CD4-positive, alpha-beta T cell treated with Interferon alpha-2 for 1 hour (primary cell): Measurements from ENCODE around the gene TARS1.

Experiments used
- DNase-seq, 2 donors: peaks; one replicate each; pipeline ENCODE4 v3.0.0-alpha.2; 2020 to 2022

TARS1 gene

DNA sequence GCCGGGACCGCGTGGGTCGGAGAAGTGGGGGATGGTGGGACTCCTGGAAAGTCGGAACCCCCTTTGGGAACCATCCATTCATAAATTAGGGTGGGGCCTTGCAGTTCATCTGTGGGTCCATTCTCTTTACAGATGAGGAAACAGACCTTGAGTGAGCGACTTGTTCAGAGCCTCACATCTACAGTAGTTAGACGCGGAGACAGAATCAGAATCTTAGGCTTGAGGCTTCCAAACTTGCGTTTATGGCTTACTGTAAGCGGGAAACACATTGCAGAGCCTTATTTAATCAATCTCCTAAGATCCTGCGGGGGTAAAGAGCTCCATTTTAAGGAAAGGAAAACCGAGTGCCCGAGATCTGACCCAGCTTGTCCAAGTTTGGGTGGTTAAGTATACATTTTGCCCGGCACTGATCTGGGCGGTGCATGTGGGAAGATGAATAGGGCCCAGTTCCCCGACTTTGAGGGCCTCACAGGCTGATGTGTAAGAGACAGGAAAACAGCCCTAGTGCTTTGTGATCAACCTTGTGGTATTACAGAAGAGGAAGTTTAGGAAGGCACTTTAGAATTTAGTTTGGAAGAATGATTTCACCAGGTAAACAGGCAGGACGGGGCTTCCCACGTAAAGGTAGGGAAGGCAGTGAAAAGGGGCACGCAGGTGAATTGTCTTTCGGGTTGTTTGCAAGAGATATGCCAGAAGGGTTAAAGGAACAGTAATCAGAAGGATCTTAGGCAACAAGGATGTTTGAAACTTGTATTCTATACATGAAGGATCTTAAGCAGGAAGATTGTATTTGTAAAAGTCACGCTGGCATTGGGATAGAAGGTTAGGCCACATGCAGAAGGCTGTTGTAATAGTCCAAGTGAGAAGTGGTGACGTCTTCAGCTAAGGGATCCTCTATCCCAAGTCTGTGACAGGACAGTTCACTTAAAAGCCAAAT lies 744 bp downstream of the TARS1 start:
- DNase-seq, result peak; percentile 6 to 40

DNA sequence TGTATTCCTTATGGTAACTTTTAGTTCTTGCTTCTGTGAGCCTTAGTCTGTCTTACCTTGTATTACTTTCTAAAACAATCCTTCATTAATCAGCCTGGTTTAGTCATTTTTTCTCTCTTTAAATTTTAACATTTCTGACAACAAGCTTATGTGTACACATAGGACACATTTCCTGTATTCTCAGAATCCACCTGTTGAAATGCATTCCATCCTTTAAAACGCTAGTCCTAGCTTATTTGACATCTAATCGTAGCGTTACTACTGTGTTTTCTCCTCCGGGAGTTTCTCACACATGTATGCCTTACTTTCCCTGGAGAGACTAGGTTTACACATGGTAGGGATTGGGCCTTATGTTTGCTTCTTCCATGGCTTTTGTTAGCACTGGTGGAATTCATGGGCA lies 3.8 kb downstream of the TARS1 start:
- DNase-seq, result no peak

DNA sequence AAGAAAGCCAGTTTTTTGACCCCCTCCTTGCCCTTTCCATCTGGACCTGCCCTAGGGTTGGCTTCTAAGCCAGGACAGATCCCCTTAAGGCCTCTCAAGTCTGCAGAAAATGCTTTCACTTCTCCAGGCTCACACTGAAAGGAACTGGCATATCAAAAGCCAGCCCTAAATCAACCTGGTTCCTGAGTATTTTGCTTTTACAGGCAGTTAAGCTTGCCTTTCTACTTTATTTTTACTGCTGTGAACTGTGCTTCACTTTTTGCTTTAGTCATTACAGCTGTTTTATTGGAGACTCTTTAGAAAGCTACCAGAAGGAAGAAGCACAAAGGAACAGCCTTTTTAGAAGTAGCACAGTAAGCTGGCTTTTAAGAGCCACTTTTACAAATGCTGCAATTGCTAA lies 5.0 kb downstream of the TARS1 start:
- no peak for DNase-seq

DNA sequence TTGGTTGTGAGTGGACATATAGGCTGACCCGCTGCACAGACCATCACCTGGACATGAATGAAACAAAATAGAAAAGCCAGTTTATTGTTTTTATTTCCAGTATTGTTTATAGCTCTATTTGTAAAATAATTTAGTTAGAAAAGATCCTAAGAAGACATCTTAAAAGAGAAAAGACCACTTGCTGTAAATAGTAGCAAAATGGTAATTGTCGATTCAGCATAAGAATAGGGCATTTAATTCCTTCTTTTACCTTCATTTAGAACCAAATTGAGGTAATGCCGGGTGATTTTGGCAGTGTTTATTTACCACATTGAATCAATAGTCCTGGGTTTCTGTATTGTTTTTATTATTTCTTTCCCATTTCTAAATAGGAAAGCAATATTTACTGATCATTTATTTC lies 7.4 kb downstream of the TARS1 start:
- DNase-seq, result no peak

DNA sequence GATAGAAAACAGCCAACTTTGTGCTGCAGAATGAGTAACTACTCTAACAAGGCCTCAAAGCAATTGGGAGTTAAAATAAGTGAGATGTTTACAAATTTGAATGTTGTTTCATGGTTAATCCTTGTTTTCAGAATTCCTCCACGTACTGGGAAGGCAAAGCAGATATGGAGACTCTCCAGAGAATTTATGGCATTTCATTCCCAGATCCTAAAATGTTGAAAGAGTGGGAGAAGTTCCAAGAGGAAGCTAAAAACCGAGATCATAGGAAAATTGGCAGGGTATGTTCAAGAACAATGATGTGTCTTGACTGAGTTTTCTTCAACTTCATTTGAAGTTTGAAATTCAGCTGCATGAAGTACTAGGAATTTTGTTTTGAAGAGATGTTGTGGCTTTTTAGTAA lies 16.4 kb downstream of the TARS1 start:
- no peak for DNase-seq

DNA sequence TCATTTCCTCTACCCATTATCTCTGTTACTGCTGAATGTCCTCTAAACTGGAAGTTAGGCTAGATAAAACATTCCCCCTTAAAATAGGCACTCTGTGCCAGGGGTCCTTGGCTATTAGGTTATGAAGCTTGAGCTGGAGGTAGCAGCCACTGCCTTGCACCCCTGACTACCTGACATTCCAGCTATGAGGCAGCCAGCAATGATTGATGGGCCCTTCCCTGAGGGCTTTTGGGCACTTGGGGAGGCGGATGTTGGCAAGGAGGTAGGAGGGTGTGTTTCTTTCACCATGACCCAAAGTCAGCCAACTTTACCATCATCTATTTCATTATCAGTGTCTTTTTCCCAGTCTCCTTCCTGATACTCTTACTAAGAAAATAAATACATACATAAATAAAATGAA lies 17.1 kb downstream of the TARS1 start:
- DNase-seq, result no peak

DNA sequence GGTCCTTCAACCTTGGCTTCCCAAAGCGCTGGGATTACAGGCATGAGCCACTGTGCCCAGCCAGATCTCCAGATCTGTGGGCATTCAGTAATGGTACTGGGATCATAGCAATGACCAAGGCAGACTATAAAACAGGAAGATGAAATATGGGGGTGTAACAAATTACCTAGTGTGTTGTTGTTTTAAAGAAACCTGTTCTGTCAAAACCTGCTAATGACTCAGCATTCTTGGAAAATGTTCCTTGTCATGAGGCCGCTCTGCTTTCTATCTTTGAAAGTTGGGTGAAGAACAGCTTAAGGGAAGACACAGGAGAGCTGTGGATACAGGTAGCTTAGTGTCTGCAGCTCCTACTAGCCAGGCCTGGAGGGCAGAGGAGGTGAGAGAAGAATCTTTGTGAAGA lies 19.4 kb downstream of the TARS1 start:
- DNase-seq, result no peak

DNA sequence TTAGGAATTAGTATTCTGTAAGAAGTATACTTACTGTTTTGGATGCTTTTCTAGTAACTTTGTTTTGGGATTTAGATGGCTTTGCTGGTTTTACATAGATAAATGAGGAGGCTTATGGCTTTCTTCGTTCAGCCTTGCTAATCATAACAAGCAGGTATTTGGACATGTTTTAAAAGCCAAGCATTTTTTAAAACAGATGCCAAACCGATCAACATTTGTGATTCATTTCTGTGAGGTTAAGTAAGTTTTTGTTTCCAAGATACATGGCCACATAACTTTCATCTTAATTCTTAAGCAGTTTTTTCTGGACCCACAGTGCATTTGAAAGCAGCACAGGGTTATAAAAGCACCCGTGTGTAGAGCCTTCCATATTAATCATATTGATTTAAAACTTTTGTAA lies 21.7 kb downstream of the TARS1 start:
- no peak for DNase-seq

DNA sequence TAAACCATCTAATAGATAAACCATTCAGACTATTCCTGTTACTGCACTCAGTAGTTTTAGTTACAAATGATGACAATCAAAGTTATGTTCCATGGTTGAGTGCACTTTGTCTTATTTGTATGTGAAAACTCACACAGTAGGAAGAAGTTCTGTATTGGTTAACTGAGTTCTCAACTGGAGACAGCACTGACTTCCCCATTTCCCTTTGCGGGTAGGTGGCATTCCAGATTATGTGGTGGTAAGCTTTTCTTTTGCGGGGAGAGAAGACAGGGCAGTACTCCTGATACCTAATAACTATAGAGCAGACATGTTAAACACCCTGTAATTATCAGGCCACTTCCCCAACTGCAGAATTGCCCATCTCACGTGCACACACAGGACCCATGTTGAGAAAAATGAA lies 24.4 kb downstream of the TARS1 start:
- DNase-seq, result no peak

DNA sequence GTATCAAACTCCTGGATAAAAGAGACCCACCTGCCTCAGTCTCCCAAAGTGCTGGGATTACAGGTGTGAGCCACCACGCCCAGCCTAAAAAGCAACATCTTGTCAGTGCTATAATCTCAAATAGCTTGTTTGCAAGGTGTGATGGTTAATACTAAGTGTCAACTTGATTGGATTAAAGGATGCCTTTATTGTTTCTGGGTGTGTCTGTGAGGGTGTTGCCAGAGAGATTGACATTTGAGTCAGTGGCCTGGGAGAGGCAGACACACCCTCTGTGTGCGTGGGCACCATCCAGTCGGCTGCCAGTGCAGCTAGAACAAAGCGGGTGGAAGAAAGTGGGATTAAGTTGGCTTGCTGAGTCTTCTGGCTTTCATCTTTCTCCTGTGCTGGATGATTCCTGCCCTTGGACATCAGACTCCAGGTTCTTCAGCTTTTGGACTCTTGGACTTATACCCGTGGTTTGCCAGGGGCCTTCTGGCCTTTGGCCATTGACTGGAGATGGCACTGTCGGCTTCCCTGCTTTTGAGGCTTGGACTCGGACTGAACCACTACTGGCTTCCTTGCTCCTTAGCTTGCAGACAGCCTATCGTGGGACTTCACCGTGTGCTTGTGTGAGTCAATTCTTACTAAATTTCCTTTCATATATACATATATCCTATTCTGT lies 28.1 kb downstream of the TARS1 start:
- no peak for DNase-seq

DNA sequence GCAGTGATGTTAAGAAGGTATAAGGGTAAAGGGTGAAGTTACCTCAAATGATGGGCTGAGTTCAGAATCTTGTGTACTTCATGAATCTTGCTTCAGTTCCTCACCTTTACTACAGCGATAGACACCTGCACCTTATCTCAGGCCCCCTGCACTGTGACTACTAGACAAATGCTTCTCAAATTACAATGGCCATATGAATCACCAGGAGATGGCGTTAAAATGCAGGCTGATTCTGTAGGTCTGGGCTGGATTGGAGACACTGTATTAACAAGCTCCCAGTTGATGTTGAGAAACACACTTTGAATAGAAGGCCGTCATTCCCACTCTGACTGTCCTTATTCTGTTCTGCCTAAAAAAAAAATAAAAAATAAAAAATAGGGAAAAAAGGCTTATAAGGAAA lies 29.8 kb downstream of the TARS1 start:
- DNase-seq, result no peak

DNA sequence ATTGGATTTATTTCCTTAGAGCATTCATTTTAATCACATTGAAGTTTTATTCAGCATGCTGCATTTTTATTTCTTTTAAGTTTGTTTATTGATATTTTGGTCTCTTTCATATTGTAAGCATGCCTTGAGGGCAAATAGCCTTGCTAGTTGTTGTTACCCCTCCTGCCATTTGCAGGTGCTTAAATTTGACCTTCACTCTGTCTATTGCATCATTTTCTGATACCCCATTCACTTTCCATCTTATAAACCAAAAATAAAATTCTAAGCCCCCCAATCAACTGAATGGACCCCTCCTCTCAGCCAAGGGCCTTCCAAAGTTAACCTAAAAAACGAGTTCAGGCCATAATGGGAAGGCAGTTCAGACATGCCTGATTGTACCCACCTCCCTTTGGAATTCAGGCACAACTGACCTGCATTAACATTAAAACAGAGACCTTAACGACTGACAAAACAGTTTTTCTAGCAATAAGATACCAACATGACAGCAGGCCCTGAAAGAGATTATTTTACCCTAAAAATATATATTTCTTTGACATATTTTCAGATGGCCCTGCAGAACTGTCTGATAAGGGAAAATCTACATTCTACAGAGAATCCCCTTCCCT lies 32.1 kb downstream of the TARS1 start:
- DNase-seq, result no peak

DNA sequence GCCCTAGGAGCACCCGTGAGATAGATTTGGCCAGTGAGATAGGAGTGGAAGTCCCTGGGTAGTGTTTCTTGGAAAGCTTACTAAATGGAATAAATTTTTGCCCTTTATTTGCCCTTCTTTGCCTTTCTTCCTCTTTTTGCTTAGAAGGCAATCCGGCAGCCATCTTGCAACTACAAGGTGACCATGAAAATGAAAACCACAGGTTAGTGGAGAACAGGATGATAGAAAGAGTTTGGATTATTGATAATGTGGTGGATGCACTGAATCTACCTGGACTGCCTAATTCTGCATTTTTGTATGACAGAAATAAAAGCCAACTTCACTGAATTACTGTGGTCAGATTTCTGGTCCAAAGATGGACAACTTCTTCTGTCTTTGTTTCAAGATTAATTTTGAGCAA lies 33.2 kb downstream of the TARS1 start:
- DNase-seq, result no peak

DNA sequence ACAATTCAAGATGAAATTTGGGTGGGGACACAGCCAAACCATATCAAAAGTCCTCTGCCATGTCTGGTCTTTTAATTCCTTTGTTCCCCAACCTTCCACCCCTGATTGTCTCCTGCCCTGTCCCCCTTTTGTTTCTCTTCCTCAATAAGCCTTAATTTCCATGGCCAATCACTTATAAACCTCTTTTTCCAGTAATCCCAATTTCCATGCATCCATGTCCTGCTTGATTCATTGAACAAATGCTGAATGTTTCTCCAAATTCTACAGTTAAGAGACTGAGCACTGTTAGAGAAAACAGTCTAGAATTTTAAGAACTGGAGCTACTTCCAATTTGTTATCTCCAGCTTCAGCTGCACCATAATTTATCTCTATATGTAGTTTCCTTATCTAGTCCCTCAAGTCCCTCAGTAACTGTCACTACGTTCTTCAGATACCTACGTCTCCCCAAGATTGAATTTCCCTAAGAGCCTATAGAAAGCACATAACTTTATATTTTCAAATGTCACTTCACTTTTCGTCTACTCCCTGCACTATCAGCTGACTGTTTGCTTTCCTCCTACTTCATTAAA lies 34.2 kb downstream of the TARS1 start:
- no peak for DNase-seq

DNA sequence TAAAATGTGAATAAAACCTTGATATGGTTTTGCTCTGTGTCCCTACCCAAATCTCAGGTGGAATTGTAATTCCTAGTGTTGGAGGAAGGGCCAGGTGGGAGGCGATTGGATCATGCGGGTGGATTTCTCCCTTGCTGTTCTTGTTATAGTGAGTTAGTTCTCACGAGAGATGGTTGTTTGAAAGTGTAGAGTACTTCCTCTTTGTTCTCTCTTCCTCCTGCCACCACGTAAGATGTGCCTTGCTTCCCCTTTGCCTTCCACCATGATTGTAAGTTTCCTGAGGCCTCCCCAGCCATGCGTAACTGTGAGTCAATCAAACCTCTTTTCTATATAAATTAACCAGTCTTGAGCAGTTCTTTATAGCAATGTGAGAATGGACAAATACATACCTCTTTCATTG lies 34.9 kb downstream of the TARS1 start:
- DNase-seq, result no peak

DNA sequence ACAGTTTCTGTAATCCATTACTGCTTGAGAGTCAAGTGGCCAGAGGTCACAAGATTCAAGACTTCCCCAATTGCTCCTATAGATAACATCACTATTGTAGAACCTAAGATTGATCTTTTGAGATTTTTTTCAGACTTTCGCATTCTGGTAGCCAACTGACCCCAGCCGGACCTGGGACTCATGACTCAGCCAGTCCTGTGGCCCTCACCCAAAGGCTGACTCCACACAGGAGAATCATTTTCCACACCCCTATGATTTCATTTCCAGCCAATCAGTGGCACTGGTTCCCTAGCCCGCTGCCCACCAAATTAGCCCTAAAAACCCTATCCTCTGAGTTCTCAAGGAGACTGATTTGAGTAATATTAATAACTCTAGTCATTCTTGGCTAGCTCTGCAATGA lies 36.2 kb downstream of the TARS1 start:
- no peak for DNase-seq

DNA sequence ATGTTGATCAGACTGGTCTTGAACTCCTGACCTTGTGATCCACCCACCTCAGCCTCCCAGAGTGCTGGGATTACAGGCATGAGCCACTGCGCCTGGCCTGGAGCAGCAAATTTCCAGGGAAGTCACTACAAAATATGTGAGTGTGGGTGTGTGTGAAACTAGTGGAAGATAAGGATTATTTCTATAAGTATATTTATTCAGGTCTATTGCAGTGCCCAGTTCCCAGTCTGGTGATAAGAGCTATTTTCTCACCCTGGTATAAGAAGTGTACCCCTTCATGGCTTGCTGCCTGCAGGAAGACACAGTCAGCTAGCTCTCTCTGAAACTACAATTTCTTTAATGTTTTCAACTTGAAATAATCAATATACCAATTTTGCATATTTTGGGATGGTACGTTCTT lies 37.1 kb downstream of the TARS1 start:
- DNase-seq, result no peak

DNA sequence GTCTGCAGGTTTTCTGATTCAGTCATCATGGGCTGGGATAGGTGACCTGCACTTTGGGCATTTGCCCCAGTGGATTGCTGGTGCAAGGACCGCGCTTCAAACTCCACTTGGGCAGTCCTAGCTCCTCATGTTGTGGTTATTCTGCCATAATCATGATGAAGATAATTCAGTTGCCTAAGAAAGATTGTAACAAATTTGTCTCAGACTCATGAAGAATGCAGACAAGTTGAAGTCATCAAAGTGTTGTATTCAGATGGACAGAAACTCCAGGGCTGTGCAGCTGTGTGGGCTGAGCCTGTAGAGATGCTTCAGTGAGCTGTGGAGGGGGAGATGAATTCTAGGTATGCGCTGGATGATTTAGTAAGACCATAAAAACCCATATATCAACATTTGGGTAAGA lies 38.5 kb downstream of the TARS1 start:
- DNase-seq, result no peak

DNA sequence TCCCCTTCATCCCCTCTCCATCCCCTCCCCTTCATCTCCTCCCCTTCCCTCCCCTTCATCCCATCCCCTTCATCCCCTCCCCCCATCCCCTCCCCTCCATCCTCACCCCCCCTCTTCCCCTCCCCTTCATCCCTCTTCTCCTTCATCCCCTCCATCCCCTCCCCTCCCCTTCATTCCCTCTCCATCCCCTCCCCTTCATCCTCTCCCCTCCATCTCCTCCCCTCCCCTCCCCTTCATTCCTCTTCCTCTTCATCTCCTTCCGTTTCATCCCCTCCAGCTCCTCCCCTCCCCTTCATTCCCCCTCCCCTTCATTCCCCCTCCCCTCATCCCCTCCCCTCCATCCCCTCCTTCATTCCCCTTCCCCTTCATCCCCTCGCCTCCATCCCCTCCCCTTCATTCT lies 40.1 kb downstream of the TARS1 start:
- no peak for DNase-seq

DNA sequence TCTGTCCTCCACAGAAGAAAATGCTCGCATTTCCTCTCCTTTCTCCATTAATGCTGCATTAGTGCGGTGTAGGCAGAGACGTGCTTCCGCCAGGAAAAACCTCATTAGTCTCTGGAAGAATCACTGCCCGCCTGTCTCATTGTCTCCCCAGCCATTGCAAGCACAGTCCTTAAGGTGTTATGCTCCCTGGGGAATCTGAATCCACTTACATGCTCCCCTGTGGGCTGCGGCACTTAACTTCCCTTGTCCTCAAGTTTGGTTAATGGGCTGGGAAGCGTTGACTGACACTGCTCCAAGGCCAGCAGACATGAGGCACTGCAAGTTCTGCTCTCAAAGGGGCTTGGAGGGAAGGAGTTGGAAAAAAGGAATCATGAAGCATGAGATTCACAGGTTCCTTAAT lies 41.6 kb downstream of the TARS1 start:
- DNase-seq, result no peak

DNA sequence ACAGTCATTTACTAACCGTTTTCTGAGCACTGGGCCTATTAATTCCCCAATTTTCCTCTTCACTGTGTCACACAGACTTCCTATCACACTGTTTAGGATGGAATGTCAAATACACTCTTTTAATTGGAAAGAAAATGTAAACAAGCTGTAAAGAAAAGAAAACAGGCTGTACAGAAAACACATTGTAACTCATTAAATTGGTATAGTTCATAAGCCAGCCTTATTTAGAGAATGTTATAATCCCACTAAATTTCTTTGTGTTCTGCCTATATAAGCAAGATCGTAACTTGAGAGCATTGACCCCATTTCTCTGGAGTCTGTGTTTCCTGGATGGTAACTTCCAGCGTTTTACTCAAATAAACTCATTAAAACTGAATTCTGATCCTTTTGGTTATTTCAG lies 46.5 kb downstream of the TARS1 start:
- DNase-seq, result no peak

DNA sequence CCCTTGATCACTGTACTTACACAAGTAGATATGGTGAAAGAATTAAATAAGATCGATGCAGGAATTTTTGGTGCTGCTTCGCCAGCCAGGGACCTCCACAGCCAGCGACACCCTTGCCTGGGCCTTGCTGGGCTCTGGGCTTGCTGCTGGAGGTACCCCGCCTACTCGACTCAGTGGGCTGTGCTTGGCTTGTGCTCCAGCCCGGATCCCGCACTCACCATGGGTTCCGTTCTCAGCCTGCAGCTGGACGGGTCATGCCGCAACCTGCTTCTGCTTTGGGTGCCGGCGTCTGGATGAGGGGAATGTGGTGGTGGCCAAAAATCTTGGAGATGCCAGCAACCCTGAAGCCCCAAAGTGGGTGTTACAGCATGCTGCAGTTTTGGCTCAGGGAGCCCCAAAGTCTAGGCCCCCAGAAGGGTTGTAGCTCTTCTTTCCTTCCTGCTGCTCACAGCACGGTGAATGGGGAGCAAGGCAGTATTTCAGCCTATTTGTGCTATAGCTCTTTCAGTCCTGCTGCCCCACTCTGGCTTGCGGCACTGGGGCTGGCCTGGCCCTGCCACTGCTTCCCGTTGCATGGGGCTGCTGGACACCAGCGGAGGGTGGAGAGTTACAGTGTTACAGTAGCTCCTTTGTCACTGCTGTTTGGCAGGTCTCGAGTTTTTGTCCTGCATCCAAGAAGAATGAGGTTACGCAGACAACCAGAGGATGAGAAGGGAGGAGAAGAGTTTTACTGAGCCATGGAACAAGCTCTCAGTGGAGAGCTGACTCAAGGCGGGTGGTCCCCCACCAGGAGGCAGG lies 48.0 kb downstream of the TARS1 start:
- no peak for DNase-seq

DNA sequence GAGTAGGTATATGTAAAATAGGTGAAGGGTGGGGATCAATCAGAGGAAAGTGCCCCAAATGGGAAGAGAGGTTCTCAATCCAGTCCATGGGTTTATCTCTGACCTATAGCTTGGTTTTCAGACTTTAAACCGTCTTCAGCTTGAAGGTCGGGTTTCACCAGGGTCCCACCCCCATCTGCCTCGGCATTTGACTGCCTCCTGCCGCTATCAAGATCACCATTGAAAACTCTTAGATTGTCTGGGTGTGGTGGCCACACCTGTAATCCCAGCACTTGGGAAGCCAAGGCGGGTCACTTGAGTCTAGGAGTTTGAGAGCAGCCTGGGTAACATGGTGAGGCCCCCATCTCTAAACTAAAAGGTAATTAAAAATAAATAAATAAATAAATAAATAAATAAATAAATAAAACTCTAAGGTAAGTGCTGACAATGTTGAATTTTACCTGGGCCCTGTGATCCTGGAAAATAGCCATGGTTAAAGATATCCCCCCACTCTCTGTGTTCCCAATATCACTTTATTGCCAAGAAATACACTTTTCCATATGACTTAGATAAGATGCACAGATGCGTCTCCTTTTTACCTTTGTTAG lies 48.8 kb downstream of the TARS1 start:
- no peak for DNase-seq
